Measurements from ENCODE around the gene CA5B.
"Not testable (repeated sequence)": the region's sequence is repeated elsewhere in the genome, so short reads cannot be mapped to it uniquely, and the experiment has no call there.

CA5B gene

DNA sequence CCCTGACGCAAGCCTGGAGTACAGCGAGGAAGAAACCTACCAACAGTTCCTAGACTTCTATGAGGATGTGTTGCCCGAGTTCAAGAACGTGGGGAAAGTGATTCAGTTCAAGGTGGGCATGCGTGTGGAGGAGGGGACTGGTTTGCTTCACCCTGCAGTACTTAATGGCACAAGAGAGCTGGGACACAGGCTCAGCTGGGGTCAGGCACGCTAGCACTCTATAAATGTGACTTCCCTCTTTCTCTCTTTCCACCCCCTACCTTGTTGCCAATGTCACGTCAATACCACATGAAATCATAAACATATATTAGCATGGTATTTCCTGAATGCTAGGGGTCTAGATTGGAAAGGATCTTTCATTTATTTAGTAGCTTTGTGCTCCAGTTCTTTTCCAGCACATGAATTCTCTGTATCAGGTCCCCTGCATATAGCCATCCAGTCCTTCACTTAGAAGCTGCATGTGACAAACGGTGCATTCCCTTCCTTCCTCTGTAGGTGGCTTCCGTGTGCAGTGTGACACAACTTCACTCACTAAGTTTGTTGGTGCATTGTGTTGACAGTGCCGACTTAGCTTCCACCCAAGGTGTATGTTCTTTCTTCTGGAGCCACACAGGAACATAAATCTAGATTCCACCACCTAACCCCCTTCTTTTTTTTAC lies 77.8 kb downstream of the CA5B start:
- Mint-ChIP-seq H3K9me3 (no peaks in the 10 kb centered on the region), H3K36me3 (ENCODE audit: low read depth) (peaks cover 37% of the 10 kb centered on the region), H3K4me3 (peak overlapping the region; percentile 37), H3K27me3 (ENCODE audit: low read depth) (no peaks in the 10 kb centered on the region), H3K4me1 (ENCODE audit: low read depth) (peaks cover 38% of the 10 kb centered on the region), H3K27ac (peak overlapping the region; percentile 45)

- Mint-ChIP-seq H3K4me3 (peak overlapping the region; percentile 68), H3K36me3 (ENCODE audit: low read depth) (peaks cover 40% of the 10 kb centered on the region), H3K27me3 (ENCODE audit: low read depth) (no peaks in the 10 kb centered on the region), H3K27ac (peak overlapping the region; percentile 90), H3K9me3 (no peaks in the 10 kb centered on the region), H3K4me1 (ENCODE audit: low read depth) (peaks cover 41% of the 10 kb centered on the region)
Observed at GRCh38 chrX:15816438-15816809, 78.4 kb downstream of the CA5B start.

GRCh38 chrX:15816886-15817285 lies 78.8 kb downstream of the CA5B start:
- H3K9me3 Mint-ChIP-seq = no peaks in the 10 kb centered on the region

DNA sequence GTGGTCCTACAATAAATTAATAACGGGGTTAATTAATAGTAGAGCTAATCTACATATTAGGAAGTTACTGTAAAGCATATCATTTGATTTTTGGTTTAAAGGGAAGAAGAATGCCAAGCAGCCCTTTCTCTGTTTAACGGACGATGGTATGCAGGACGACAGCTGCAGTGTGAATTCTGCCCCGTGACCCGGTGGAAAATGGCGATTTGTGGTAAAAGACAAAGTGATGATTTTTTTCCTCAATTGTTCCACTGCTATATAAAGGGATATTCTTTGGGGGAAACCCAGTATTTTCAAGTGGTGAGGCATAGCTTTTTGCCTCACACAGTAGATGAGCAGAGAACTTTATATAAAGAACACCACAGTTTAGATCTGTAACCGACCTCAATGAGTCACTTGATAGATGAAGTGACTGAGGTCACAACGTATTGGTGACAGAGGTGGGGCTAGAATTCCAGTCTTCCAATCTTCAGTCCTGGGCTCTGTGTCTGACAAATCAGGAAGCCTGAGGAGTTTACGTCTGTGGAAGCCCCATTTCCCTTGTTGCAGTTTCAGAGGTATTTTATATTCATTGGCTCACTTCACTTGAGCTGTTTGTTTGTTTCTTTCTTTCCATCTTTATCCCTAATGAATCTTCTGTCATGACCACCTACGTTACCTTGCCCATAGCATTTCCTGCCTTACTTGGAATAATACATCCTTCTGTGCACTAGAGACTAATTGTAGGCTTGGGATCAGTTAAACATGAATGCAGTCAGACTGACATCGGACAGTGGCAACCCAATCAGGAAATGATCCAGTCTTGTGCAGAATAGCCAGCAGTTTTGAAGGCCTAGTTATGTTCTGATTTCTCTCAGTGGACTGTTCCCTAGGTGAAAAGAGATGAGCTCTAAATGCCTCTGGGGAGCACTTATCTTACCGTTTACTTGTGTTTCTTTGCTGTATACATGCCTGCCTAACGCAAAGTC lies 82.3 kb downstream of the CA5B start:
- no peaks in the 10 kb centered on the region for H3K9me3 Mint-ChIP-seq
- H3K4me1 Mint-ChIP-seq (ENCODE audit: low read depth) = peaks cover 30% of the 10 kb centered on the region
- no peaks in the 10 kb centered on the region for H3K27me3 Mint-ChIP-seq (ENCODE audit: low read depth)
- no peak overlapping the region for H3K4me3 Mint-ChIP-seq
- peaks cover 33% of the 10 kb centered on the region for H3K36me3 Mint-ChIP-seq (ENCODE audit: low read depth)
- H3K27ac Mint-ChIP-seq = no peak overlapping the region

More at GRCh38 chrX:15816886-15817285, 78.8 kb downstream of the CA5B start:
- Mint-ChIP-seq H3K4me3 (peak overlapping the region; percentile 68), H3K27me3 (ENCODE audit: low read depth) (no peaks in the 10 kb centered on the region), H3K27ac (peak overlapping the region; percentile 90), H3K36me3 (ENCODE audit: low read depth) (peaks cover 40% of the 10 kb centered on the region), H3K4me1 (ENCODE audit: low read depth) (peaks cover 41% of the 10 kb centered on the region)

- Mint-ChIP-seq H3K4me3 (no peak overlapping the region), H3K4me1 (ENCODE audit: low read depth) (peaks cover 10% of the 10 kb centered on the region), H3K36me3 (ENCODE audit: low read depth) (peaks cover 26% of the 10 kb centered on the region), H3K27ac (no peak overlapping the region), H3K9me3 (no peaks in the 10 kb centered on the region), H3K27me3 (ENCODE audit: low read depth) (no peaks in the 10 kb centered on the region)
Observed at GRCh38 chrX:15822922-15823321, 84.9 kb downstream of the CA5B start.

DNA sequence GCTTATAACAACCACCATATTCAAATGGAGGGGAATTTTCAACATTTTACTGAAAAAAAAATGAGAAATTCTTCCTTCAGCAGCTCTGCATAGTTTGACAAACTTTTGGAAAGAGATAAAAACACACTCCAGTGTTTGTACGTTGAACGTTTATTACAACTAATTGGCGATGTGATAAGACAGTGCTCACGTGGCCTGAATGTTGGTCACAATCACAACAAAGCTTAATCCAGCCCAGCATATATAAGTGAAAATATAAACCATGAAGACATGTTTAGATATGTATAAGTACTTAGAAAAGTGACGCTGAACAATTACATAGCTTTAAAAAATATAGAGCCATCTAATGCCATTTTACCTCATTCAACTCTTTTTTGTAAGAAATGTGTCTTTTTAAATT lies 87.9 kb downstream of the CA5B start:
- H3K9me3 Mint-ChIP-seq = no peaks in the 10 kb centered on the region
- H3K4me3 Mint-ChIP-seq = no peak overlapping the region

GRCh38 chrX:15829217-15829616 lies 91.1 kb downstream of the CA5B start:
- Mint-ChIP-seq H3K9me3 (no peaks in the 10 kb centered on the region), H3K27ac (no peak overlapping the region), H3K4me1 (ENCODE audit: low read depth) (no peaks in the 10 kb centered on the region), H3K36me3 (ENCODE audit: low read depth) (peaks cover 11% of the 10 kb centered on the region), H3K4me3 (no peak overlapping the region), H3K27me3 (ENCODE audit: low read depth) (no peaks in the 10 kb centered on the region)

More for the DNA sequence above, 87.9 kb downstream of the CA5B start:
- Mint-ChIP-seq H3K27ac (no peak overlapping the region), H3K36me3 (ENCODE audit: low read depth) (peaks cover 21% of the 10 kb centered on the region), H3K27me3 (ENCODE audit: low read depth) (no peaks in the 10 kb centered on the region), H3K4me1 (ENCODE audit: low read depth) (peaks cover 2% of the 10 kb centered on the region)

- peaks cover 11% of the 10 kb centered on the region for H3K36me3 Mint-ChIP-seq (ENCODE audit: low read depth)
- H3K4me1 Mint-ChIP-seq (ENCODE audit: low read depth); H3K27ac Mint-ChIP-seq; H3K4me3 Mint-ChIP-seq; H3K9me3 Mint-ChIP-seq; H3K27me3 Mint-ChIP-seq (ENCODE audit: low read depth): not testable (repeated sequence)
Observed at GRCh38 chrX:15831347-15831746, 93.3 kb downstream of the CA5B start.

DNA sequence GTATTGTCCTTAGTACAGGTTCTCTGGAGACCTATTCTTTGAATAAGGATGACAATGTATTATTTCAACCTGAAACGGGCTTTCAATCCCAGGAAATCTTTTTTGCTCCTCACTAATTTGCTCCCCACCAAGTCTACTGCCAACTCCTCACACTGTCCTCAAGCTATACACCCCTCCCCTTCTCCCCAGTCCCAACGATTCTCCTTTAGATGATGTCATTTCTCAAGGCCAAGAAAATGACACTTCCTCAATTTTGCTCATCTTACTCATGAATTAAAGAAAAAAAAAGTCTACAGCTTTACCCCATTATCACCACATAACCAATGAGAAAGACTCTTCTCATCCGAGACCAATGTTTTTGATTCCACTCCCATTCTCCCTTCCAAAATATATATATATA lies 96.0 kb downstream of the CA5B start:
- H3K27ac Mint-ChIP-seq = no peak overlapping the region

DNA sequence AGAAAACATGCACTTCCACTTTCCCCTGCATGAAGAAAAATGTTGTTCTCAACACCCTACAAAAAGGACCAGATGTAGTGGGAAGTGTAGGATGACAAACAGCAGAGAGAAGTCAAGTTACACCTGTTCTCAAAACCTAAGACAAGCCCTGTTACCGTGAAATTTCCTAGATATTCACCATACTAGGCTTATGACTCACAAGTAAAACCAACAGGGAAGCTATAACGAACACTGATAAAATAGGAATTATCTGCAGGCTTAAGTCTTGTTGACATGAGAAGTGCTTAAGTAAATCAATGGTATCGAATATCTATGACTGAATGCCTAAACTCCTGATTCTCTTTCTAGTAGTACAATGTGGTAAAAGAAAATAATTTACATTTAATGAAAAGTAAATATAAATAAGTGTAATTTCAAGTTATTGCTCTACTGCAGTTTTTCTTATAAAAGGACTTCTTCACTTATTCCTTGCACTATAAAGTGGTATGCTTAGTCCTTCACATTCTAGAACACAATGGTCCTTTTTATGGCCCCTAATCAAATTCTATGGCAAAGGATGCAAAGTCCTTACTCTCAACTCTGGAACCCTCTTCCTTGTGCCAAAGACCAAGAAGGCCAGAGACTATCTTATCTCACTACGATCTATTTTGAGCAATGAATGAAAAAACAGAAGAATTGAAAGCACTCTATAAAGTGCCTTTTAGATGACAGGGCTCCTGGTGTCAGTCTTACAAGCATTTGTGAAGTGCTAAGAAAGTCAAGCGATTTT lies 96.9 kb downstream of the CA5B start:
- Mint-ChIP-seq H3K4me1 (ENCODE audit: low read depth) (no peaks in the 10 kb centered on the region), H3K36me3 (ENCODE audit: low read depth) (peaks cover 5% of the 10 kb centered on the region), H3K4me3 (no peak overlapping the region), H3K9me3 (no peaks in the 10 kb centered on the region), H3K27ac (no peak overlapping the region), H3K27me3 (ENCODE audit: low read depth) (no peaks in the 10 kb centered on the region)

More for the DNA sequence above, 96.0 kb downstream of the CA5B start:
- Mint-ChIP-seq H3K9me3 (no peaks in the 10 kb centered on the region), H3K27me3 (ENCODE audit: low read depth) (no peaks in the 10 kb centered on the region), H3K4me3 (no peak overlapping the region), H3K4me1 (ENCODE audit: low read depth) (no peaks in the 10 kb centered on the region), H3K36me3 (ENCODE audit: low read depth) (peaks cover 5% of the 10 kb centered on the region)

Measured in T-helper 1 cell treated with Interleukin-12 subunit alpha and Interleukin-12 subunit beta and Interleukin-4 antibody, amounts not matched to agents 30 μg/mL and 1 μg/mL, for 36 hours (primary cell).